GM21529 (cell line): ENCODE measurements around the gene CD4.

Source experiments
- ATAC-seq: cut with Tn5 transposase; IDR thresholded peaks from one replicate; pipeline ENCODE4 v1.9.1; 2021; ENCODE audit not compliant: unreplicated experiment

The CD4 gene

GRCh38 chr12:6777386-6777785 lies 11.9 kb upstream of the CD4 start:
- ATAC-seq, result no peak

- ATAC-seq, result no peak
These were observed 11.1 kb upstream of the CD4 start for GRCh38 chr12:6778217-6778573.

GRCh38 chr12:6778574-6779550 lies 10.5 kb upstream of the CD4 start:
- ATAC-seq, result peak; percentile 83

DNA sequence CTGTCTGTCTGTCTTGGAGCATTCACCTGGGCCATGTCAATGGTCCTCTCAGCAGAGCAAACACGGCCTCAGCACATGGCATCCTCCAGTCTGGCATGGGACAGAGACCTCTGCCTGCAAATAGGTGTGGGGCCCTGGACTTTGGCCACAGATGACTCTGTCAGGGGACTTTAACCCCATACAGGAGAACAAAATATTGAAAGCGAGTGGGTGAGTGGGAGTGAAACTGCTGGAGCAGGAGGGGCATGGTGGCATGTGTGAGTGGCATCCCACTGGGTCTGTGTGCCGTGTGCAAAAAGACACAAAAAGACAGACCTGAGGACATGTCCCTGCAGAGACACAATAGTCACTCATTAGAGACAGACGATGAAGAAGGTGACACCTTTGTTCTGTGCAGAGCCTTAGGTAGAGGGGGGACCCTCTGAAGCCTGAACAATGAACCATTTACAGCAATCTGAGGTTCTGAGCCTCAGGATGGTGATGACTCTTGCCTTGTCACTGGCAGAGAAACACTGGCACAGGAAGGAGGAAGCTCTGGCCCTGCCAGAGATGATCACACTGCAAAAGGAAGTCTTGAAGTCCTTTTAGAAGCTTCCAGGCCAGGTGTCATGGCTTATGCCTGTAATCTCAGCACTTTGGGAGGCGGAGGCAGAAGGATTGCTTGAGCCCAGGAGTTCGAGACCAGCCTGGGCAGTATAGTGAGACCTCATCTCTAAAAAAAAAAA lies 9.5 kb upstream of the CD4 start:
- ATAC-seq, result no peak

DNA sequence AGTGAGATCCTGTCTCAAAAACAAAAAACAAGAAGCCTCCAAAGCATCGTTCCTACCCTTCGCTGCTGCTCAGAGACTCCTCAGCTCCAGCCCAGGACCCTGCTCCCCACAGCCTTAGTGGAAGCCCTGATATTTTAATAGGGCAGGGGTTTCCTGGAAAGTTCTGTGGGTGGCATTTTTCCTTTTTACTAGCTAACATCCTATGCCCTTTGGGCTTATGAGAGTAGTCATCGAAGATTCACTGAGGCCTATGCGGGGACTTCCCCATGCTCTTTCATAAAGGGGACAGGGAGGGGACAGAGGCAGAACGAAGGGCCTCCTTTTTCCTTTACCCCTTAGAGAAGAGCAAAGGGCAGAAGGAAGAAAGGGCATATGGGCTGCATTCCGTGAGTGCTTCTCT lies 8.8 kb upstream of the CD4 start:
- no peak for ATAC-seq

GRCh38 chr12:6782119-6782518 lies 7.2 kb upstream of the CD4 start:
- no peak for ATAC-seq

GRCh38 chr12:6782850-6783566 lies 6.3 kb upstream of the CD4 start:
- ATAC-seq, result no peak

GRCh38 chr12:6783828-6784227 lies 5.5 kb upstream of the CD4 start:
- no peak for ATAC-seq

DNA sequence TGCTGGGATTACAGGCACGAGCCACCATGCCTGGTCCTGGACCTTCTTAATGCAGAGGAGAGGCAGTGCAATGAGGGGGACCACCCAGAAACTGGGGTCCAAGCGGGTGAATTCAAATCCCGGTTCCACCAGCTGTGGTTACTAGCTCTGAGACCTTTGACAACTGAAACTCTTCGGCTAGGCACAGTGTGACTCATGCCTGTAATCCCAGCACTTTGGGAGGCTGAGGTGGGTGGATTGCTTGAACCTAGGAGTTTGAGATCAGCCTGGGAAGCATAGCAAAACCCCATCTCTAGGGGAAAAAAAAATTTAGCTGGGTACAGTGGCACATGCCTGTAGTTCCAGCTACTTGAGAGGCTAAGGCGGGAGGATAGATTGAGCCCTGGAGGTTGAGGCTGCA lies 5.0 kb upstream of the CD4 start:
- no peak for ATAC-seq

DNA sequence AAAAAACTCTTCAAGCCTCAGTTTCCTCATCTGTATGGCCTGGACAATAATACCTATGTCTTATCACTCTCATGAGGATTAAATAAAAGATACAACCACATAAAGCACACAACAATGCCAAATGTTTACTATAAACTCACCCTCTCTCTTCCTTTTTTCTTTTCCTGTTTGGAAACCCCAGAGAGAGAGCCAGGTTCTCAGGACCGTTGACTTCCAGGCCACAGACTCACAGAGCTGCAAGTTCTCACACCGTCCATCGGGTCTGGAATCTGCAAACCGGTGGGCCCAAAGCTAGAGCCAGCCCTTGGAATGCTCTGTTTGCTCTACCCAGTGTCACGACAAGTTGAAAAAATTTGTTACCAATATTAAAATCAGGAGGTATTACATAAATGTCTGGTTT lies 4.6 kb upstream of the CD4 start:
- ATAC-seq, result no peak

DNA sequence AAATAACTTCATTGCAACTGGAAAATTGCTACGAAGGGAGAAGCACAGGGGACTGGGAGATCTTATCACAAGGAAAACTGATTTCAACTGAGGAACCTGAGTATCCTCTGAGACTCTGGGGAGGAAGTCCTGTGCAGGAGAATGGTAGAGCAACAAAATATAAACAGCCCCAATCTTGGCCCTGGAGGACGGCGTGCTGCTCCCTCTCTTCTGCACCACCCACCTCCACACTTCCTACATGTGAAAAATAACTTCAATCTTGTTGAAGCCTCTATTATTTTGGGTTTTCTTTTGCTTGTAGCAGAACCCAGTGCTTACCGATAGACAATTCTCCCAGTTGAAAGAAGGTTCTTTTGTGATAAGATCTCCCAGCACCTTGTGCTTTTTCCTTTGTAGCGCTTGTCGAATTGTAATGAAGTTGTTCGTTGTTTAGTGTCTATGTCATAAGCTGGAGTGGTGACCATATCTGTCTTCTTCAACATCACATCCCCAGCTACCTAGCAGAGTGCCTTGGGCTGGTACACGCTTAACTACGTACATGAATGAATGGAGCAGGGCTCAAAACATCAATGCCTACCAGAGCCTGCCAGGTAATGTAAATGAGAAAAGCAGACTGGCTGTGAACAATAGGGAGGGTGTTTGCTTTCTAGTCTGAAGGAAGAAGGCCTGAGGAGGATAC lies 2.8 kb upstream of the CD4 start:
- ATAC-seq, result no peak

- no peak for ATAC-seq
These were observed 2.0 kb upstream of the CD4 start for GRCh38 chr12:6787309-6787708.

DNA sequence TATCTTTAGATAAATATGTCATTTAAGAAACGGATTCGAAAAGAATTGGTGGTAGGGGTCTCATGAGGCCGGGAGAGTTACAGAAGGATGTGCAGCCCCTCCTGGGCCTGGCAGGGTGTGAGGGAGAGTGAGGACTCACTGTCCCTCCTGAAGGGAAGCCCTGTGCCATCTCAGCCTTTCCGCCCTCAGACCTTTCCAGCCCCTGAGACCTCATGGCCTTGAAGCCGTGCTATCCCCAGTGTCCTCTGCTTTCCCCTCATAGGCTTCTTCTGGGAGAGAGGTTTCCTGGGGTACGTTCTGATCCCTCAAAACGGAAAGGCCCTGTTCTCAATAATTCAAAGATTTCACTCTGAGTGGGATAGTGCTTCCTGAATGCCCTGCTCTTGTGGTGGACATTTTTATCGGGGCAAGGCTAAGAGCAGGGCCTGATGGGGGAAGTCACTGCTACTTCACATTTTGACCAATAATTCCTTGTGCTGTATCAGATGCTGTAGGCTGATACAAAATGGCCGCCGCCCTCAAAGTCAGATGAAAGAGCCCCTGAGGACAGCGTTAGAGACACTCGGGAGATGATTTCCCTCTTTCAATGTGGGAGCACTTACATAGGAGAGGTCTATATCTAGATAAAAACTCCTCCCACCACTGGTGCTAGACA lies 1.3 kb downstream of the CD4 start:
- ATAC-seq, result no peak

DNA sequence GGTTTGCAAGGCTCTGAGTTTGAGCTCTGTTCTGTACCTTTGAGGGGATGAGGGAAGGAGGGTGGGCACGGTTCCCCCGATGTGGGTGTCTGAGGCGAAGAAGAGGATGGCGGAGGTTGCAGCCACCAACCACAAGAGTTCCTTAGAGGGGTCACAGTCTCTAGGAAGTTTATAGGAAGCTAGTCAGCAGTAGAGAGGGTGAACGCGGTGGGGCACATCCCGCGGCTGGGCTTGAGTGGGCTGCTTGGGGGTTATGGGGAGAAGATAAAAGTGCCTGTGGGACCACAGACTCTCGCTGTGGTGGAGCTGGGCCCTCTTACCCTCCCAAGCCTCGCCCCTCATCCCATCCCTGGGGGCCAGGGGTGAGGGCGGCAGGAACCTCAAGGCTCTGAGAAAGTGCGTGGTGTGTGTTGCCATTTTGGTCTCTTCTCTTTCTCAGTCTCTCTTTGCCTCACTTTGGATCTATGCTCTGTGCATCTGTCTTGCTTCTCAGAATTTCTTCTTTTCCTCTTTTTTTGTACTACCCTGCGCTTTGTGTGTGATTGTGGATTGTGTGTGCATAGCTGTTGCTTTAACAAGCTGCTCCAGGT lies 2.7 kb downstream of the CD4 start:
- ATAC-seq, result no peak

GRCh38 chr12:6792522-6793201 lies 3.3 kb downstream of the CD4 start:
- no peak for ATAC-seq

DNA sequence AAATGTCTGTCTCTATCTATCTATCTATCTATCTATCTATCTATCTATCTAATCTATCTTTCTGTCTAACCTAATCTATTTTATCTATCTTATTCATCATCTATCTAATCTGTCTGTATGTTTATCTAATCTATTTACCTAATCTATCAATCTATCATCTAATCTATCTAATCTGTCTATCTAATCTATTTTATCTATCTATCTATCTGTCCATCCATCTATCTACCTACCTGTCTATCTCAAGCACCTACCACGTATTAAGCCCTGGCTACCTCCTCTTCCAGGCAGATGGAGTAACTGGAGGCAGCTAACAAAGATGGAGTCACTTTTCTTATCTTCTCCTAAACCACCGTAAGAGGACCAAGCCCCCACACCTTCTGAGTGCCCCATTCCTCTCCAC lies 5.8 kb downstream of the CD4 start:
- no peak for ATAC-seq

GRCh38 chr12:6796576-6796975 lies 7.2 kb downstream of the CD4 start:
- ATAC-seq, result no peak

DNA sequence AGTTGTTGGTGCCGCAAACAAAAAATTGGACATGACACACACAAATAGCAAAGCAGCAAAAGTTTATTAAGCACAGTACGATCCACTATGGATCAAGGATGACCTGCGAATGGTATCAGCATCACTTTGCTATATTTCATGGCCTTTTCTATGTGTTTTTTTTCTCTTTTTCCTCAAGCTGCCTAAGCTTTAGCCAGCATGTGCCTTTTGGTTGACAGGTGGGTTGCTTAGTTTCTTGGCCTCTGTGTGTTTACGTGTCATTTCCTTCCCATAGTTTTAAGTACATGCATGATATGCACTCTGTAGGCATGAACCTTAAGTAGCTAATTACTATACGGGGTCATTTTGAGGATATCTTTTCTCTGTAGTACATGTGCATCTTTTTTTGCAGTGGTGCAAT lies 9.8 kb downstream of the CD4 start:
- no peak for ATAC-seq

DNA sequence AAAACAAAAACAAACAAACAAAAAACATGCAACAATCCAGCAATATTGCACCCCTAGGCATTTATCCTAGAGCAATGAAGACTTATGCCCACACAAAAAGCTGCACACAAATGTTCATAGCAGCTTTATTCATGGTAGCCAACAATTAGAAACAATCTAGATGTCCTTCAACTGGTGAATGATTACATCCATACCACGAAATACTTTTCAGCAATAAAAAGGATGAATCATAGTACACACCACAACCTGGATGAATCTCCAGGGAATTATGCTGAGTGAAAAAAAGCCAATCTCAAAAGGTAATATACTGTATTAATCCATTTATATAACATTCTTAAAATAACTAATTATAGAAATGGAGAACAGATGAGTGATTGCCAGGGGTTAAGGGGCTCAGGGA lies 17.8 kb downstream of the CD4 start:
- no peak for ATAC-seq

DNA sequence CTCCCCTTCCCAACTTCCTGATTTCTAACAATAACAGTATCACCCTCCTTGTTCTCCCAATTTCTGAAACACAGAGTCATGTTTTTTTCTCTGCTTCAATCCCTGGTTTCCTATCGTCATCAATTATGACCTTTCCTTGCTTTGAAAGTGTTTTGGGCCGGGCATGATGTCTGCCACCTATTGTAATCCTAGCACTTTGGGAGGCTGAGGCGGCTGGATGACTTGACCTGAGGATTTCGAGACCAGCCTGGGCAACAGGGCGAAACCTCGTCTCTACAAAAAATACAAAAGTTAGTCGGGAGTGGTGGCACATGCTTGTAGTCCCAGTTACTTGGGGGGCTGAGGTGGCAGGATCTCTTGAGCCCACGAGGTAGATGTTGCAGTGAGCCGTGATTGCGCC lies 19.7 kb downstream of the CD4 start:
- no peak for ATAC-seq
